ENCODE measurements around the gene RGPD3.
"Not testable (repeated sequence)": the region's sequence is repeated elsewhere in the genome, so short reads cannot be mapped to it uniquely, and the experiment has no call there.

RGPD3 gene

DNA sequence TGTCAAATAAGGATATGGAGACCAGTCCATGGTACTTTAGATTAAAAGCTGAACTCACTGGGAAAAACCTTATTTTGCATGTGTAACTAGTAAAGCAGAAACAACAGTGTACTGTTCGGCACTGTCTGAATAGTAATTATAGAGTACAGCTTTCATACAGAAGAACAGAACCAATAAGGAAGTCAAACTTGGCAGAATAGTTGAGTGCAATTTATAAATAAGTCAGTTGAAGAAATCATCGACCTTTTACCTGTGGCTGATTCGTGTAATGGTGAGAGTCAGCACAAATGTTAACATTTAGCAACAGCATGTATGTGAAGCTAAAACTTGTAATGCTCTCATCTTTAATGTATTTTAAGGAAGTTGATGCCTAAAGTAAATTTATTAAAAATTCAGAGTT lies 99.0 kb downstream of the RGPD3 start:
- DNase-seq (ENCODE audit: low read depth); H3K4me3 ChIP-seq (ENCODE audit: low read depth, low read length): not testable (repeated sequence)

DNA sequence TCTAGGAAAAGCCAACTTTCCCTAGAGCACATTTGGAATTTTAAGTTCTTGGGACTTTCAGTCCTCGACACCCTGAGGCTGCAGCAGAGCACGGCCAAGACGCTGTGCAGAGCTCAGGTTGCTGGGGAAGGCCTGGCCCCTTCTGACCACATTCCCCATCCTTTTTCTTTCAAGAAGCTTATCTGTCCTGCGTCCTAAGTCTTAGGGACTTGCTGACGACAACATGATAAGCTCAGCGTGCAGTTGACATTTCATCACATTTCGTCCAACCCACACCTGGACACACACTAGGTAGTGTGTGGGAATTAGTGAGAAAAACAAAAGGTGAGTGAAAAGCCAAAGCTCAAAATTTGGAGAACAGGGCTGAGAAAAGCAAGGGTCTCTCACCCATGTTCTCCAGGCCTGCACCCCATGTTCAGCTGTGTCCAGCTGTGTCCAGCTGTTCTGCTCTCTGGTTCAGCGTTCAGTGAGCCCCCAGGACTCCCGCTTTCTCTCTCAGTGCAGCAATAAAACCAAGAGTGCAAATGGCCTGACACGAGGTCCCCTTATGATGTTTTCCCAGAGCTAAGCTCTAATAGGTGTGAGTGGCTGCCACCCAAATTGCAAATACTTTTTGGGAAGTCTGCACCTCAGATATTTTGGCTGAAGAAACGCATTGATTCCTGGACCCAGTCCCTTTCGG lies 101.9 kb downstream of the RGPD3 start:
- H3K4me3 ChIP-seq (ENCODE audit: low read depth, low read length): no peak overlapping the region
- TF ChIP-seq, protein P1, sequence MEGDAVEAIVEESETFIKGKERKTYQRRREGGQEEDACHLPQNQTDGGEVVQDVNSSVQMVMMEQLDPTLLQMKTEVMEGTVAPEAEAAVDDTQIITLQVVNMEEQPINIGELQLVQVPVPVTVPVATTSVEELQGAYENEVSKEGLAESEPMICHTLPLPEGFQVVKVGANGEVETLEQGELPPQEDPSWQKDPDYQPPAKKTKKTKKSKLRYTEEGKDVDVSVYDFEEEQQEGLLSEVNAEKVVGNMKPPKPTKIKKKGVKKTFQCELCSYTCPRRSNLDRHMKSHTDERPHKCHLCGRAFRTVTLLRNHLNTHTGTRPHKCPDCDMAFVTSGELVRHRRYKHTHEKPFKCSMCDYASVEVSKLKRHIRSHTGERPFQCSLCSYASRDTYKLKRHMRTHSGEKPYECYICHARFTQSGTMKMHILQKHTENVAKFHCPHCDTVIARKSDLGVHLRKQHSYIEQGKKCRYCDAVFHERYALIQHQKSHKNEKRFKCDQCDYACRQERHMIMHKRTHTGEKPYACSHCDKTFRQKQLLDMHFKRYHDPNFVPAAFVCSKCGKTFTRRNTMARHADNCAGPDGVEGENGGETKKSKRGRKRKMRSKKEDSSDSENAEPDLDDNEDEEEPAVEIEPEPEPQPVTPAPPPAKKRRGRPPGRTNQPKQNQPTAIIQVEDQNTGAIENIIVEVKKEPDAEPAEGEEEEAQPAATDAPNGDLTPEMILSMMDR (conservative IDR thresholded peaks at IDR 0.05; ENCODE audit: low read depth, low read length): no peak
- no peak for DNase-seq (ENCODE audit: low read depth)

DNA sequence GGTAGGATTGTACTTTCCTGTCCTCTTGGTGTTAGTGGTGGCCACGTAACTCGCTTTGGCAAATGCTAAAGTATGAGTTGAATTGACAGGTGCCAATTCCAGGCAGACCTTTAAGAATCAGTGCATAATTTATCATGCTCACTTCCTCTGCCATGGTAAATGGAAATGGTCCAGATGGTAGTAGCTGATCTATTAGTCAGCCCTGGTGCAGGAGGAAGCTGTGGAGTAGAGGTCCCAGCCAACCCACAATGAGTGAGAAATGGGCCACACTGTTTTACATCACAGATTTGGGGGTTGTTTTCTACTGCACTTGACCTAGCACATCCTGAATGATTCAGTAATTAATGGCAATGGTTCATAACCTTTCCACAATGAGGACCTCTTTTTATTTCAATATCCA lies 104.4 kb downstream of the RGPD3 start:
- no peak for DNase-seq (ENCODE audit: low read depth)
- no peak overlapping the region for H3K4me3 ChIP-seq (ENCODE audit: low read depth, low read length)
- TF ChIP-seq, protein P1 (conservative IDR thresholded peaks at IDR 0.05; ENCODE audit: low read depth, low read length): no peak

GRCh38 chr2:106362789-106363188 lies 105.4 kb downstream of the RGPD3 start:
- no peak overlapping the region for H3K4me3 ChIP-seq (ENCODE audit: low read depth, low read length)
- no peak for DNase-seq (ENCODE audit: low read depth)
- TF ChIP-seq, protein P1 (conservative IDR thresholded peaks at IDR 0.05; ENCODE audit: low read depth, low read length): no peak

DNA sequence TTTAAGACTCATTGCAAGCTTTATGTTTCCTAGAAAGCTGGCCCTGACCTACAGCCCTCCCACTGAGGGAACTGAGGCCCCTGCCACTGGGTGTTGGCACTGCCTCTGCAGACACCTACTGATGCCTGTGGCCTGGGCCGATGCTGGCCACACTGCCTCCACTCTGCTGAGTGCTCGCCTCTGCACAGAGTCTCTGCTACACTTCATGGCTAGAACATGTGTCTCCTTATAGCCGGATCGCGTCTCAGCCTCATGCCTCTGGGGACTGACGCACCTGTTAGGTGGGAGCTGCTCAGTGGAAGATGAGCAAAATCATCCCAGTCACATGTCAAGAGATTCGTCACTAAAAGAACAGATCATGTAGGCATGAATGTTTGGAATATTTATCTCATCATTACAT lies 108.7 kb downstream of the RGPD3 start:
- TF ChIP-seq, protein P1 (conservative IDR thresholded peaks at IDR 0.05; ENCODE audit: low read depth, low read length): no peak
- H3K4me3 ChIP-seq (ENCODE audit: low read depth, low read length): no peak overlapping the region
- no peak for DNase-seq (ENCODE audit: low read depth)

DNA sequence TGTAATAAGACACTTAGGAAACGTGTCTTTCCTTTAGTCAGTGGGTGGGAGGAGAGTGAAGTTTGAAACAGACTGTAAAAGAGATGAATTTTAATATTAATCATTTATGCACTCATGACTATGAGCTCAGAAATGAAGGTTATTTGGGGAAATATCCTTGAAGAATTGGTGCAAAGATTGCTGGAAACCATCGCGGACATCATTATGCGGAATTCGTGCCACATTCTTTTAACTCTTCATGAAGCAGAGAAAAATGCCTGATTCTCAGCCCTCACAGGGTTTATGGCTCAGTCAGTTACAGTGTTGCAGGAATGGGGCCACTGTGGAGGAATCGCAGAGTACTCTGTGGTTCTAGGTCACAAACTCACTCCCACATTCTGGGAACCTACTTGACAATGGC lies 109.7 kb downstream of the RGPD3 start:
- no peak for DNase-seq (ENCODE audit: low read depth)
- TF ChIP-seq, protein P1 (conservative IDR thresholded peaks at IDR 0.05; ENCODE audit: low read depth, low read length): no peak
- no peak overlapping the region for H3K4me3 ChIP-seq (ENCODE audit: low read depth, low read length)

DNA sequence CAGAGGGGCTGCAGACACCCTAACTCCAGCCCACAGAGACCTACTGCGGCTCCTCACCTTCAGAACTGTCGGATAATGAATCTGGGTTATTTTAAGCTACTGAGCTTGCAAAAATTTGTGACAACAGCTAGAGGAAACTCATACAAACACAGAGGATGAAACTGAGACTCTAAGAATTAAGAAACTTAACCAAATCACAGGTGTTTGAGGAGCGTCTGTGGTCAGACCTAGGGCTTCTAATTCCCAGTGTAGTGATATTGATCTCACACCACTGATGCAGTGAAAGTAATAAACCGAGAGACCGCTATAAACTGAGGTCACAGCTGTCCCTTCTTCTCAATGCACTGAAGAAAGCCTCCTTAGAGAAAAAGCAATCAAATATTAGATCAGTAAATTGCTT lies 110.1 kb downstream of the RGPD3 start:
- TF ChIP-seq, protein P1 (conservative IDR thresholded peaks at IDR 0.05; ENCODE audit: low read depth, low read length): no peak
- no peak for DNase-seq (ENCODE audit: low read depth)
- H3K4me3 ChIP-seq (ENCODE audit: low read depth, low read length): no peak overlapping the region

Measured in choroid plexus epithelial cell (primary cell).